Neural progenitor cell (in vitro differentiated cells): ENCODE measurements around the gene CDAN1. TPM values are rescaled to one million over a fixed set of nuclear protein-coding genes. Genes with fewer than 3 reads are reported as not detected.

Source experiments
- DNase-seq: peaks from one replicate; pipeline ENCODE4 v3.0.0-alpha.2; 2016; ENCODE audit warnings: low spot score
- H2AFZ ChIP-seq: fragments of 200-600 bp; sonication (generic); replicated peaks from 2 replicates; pipeline ENCODE4 v1.6.1; 2016; ENCODE audit warnings: antibody characterized with exemption
- H3F3A ChIP-seq: fragments of 200-600 bp; sonication (generic); 2 replicates; pipeline ENCODE4 v1.6.1; 2016; ENCODE audit warnings: antibody characterized with exemption, low read depth
- H3K27ac ChIP-seq: fragments of 200-600 bp; sonication (generic); 2 replicates; pipeline ENCODE4 v1.5.1; 2016; ENCODE audit warnings: mild to moderate bottlenecking
- H3K27me3 ChIP-seq: fragments of 200-600 bp; sonication (generic); 2 replicates; pipeline ENCODE4 v1.6.1; 2016; ENCODE audit warnings: mild to moderate bottlenecking, moderate library complexity
- H3K36me3 ChIP-seq: fragments of 200-600 bp; sonication (generic); 2 replicates; pipeline ENCODE4 v1.5.1; 2016
- H3K4me1 ChIP-seq: fragments of 200-600 bp; sonication (generic); 2 replicates; pipeline ENCODE4 v1.6.1; 2016; ENCODE audit warnings: mixed run types
- H3K4me2 ChIP-seq: fragments of 200-600 bp; sonication (generic); 2 replicates; pipeline ENCODE4 v1.6.1; 2016
- H3K4me3 ChIP-seq: fragments of 200-600 bp; sonication (generic); 2 replicates; pipeline ENCODE4 v1.5.1; 2016
- H3K79me2 ChIP-seq: fragments of 200-600 bp; sonication (generic); 2 replicates; pipeline ENCODE4 v1.6.1; 2016; ENCODE audit warnings: low read depth
- H3K9ac ChIP-seq: fragments of 200-600 bp; sonication (generic); 2 replicates; pipeline ENCODE4 v1.6.1; 2016
- H3K9me3 ChIP-seq: fragments of 200-600 bp; sonication (generic); 2 replicates; pipeline ENCODE4 v1.5.1; 2016; ENCODE audit warnings: low read depth
- H4K20me1 ChIP-seq: fragments of 200-600 bp; sonication (generic); 2 replicates; pipeline ENCODE4 v1.6.1; 2016; ENCODE audit warnings: low read depth
- H3K27ac Mint-ChIP-seq: 3 replicates; pipeline ENCODE4 v1.8.0; 2021; ENCODE audit warnings: mixed read lengths
- H3K27me3 Mint-ChIP-seq: 2 replicates; pipeline ENCODE4 v1.8.0; 2022; ENCODE audit warnings: low read depth, mild to moderate bottlenecking, inconsistent platforms, moderate library complexity, mixed read lengths; ENCODE audit not compliant: insufficient read depth
- H3K36me3 Mint-ChIP-seq: 3 replicates; pipeline ENCODE4 v1.8.0; 2021; ENCODE audit warnings: mixed read lengths
- H3K4me1 Mint-ChIP-seq: 3 replicates; pipeline ENCODE4 v1.8.0; 2021; ENCODE audit warnings: mixed read lengths
- H3K4me3 Mint-ChIP-seq: 3 replicates; pipeline ENCODE4 v1.8.0; 2021; ENCODE audit warnings: mild to moderate bottlenecking, moderate library complexity, mixed read lengths
- H3K9me3 Mint-ChIP-seq: 3 replicates; pipeline ENCODE4 v1.8.0; 2020; ENCODE audit warnings: mixed read lengths
- EZH2 ChIP-seq: fragments of 200-600 bp; sonication (generic); IDR thresholded peaks from 2 replicates; pipeline ENCODE4 v1.6.1; 2017; ENCODE audit warnings: antibody characterized with exemption, mild to moderate bottlenecking, moderate library complexity
- EZH2phosphoT487 ChIP-seq: fragments of 200-600 bp; sonication (generic); IDR thresholded peaks from 2 replicates; pipeline ENCODE4 v1.6.1; 2017; ENCODE audit warnings: antibody characterized with exemption
- total RNA-seq: library from RNA; depleted of rRNA; stranded (reverse); fragments of >200 nt; gene quantifications from 2 replicates; pipeline ENCODE4 v1.2.3, GENCODE V29; 2015; ENCODE audit warnings: low replicate concordance
- TF ChIP-seq, protein P1 (sequence below): fragments of 200-600 bp; sonication (generic); IDR thresholded peaks from 2 replicates; pipeline ENCODE4 v1.5.1; 2017; ENCODE audit warnings: antibody characterized with exemption, mild to moderate bottlenecking

Gene CDAN1
- total RNA-seq, 1 donor from 2014 or later = 20.2 TPM

DNA sequence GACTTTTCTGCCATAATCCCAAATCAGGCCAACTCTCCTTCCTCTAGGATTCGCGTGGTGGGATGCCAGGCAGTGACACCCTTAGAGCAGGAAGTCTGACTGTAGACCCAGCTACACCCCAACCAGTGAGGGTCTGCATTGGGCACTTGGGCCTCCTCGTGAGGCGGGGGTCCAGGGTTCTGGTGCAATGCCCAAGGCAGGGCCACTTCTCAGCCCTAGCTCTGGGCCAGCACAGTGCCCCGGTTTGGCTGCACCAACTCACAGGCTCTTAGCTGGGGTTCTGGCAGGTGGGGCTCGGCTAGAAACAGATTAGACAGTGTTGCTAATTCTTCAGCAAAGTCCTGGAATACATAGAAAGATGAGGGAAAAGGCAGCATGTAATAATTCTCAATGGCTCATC is 12.7 kb downstream of the CDAN1 start:
- Mint-ChIP-seq H3K4me3 (no peak overlapping the region), H3K4me1 (peaks cover 8% of the 10 kb centered on the region), H3K36me3 (peaks cover 27% of the 10 kb centered on the region), H3K27ac (no peak overlapping the region), H3K27me3 (peaks cover 6% of the 10 kb centered on the region), H3K9me3 (no peaks in the 10 kb centered on the region)
- no peak overlapping the region for H3K27ac ChIP-seq
- no peaks in the 10 kb centered on the region for H3K9me3 ChIP-seq
- TF ChIP-seq EZH2phosphoT487 (no peak), EZH2 (no peak)
- TF ChIP-seq, protein P1, sequence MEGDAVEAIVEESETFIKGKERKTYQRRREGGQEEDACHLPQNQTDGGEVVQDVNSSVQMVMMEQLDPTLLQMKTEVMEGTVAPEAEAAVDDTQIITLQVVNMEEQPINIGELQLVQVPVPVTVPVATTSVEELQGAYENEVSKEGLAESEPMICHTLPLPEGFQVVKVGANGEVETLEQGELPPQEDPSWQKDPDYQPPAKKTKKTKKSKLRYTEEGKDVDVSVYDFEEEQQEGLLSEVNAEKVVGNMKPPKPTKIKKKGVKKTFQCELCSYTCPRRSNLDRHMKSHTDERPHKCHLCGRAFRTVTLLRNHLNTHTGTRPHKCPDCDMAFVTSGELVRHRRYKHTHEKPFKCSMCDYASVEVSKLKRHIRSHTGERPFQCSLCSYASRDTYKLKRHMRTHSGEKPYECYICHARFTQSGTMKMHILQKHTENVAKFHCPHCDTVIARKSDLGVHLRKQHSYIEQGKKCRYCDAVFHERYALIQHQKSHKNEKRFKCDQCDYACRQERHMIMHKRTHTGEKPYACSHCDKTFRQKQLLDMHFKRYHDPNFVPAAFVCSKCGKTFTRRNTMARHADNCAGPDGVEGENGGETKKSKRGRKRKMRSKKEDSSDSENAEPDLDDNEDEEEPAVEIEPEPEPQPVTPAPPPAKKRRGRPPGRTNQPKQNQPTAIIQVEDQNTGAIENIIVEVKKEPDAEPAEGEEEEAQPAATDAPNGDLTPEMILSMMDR = no peak
- no peak for DNase-seq
- no peaks in the 10 kb centered on the region for H3K4me1 ChIP-seq
- no peaks in the 10 kb centered on the region for H3K27me3 ChIP-seq
- H2AFZ ChIP-seq = no peak overlapping the region
- no peak overlapping the region for H3K4me3 ChIP-seq
- no peak overlapping the region for H3K4me2 ChIP-seq
- no peaks in the 10 kb centered on the region for H4K20me1 ChIP-seq
- H3F3A ChIP-seq = no peaks in the 10 kb centered on the region
- H3K9ac ChIP-seq = no peak overlapping the region
- no peaks in the 10 kb centered on the region for H3K79me2 ChIP-seq
- H3K36me3 ChIP-seq = no peaks in the 10 kb centered on the region

DNA sequence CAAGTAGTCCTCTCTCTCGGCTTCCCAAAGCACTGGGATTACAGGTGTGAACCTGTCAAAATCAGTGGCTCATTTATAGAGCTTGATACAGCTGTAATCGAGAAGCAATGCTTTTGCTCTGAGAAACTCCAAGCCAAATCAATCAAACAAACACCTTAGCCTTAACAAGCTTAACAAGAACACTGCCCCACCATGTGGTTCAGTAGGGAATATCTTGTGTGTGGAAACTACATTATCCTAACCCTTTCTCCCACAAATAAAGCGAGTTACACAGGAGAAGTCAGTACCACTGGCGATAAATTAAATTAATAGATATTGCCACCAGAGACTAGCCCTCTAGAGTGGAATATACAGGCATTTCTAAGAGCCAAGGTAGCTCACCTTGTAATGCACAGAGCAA is 13.9 kb downstream of the CDAN1 start:
- H3K27me3 ChIP-seq = no peaks in the 10 kb centered on the region
- no peaks in the 10 kb centered on the region for H4K20me1 ChIP-seq
- no peaks in the 10 kb centered on the region for H3F3A ChIP-seq
- no peaks in the 10 kb centered on the region for H3K9me3 ChIP-seq
- no peak overlapping the region for H3K4me3 ChIP-seq
- no peaks in the 10 kb centered on the region for H3K79me2 ChIP-seq
- no peak overlapping the region for H3K4me2 ChIP-seq
- Mint-ChIP-seq H3K9me3 (no peaks in the 10 kb centered on the region), H3K27me3 (peaks cover 6% of the 10 kb centered on the region), H3K4me3 (no peak overlapping the region), H3K27ac (peak overlapping the region; percentile 29), H3K4me1 (peaks cover 8% of the 10 kb centered on the region), H3K36me3 (peaks cover 22% of the 10 kb centered on the region)
- peak; percentile 19 for DNase-seq
- H2AFZ ChIP-seq = no peak overlapping the region
- H3K4me1 ChIP-seq = no peaks in the 10 kb centered on the region
- TF ChIP-seq, protein P1 = peak; percentile 39
- TF ChIP-seq EZH2phosphoT487 = no peak
- no peak overlapping the region for H3K27ac ChIP-seq
- no peaks in the 10 kb centered on the region for H3K36me3 ChIP-seq
- no peak overlapping the region for H3K9ac ChIP-seq

DNA sequence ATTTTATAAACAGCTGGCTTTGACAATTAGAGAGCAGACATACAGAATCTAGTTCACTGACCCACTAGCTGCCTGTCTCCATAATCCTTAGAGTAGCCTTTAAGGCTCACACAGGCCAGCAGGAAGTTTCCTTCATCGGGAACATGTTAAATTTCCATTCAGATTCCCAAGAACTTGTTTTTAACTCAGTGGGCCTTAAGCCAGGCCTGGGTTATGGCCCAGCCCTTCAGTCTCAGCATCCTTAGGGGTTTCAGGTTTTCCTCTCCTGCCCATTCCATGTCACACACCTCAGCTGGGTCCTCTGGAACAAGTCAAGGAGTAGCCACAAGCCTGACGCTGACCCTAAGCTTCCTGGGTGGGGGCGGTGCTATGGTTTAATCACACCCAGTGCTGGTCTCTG is 15.0 kb downstream of the CDAN1 start:
- Histone ChIP-seq H3K27me3 (no peaks in the 10 kb centered on the region), H2AFZ (no peak overlapping the region), H3K4me1 (no peaks in the 10 kb centered on the region), H3K9ac (no peak overlapping the region), H3F3A (no peaks in the 10 kb centered on the region), H3K36me3 (no peaks in the 10 kb centered on the region), H3K79me2 (no peaks in the 10 kb centered on the region), H3K27ac (no peak overlapping the region), H4K20me1 (no peaks in the 10 kb centered on the region), H3K4me3 (no peak overlapping the region), H3K4me2 (no peak overlapping the region), H3K9me3 (no peaks in the 10 kb centered on the region)
- H3K27me3 Mint-ChIP-seq = peaks cover 6% of the 10 kb centered on the region
- peaks cover 8% of the 10 kb centered on the region for H3K4me1 Mint-ChIP-seq
- peaks cover 22% of the 10 kb centered on the region for H3K36me3 Mint-ChIP-seq
- TF ChIP-seq EZH2 (no peak), EZH2phosphoT487 (no peak)
- TF ChIP-seq, protein P1 = no peak
- H3K27ac Mint-ChIP-seq = no peak overlapping the region
- no peaks in the 10 kb centered on the region for H3K9me3 Mint-ChIP-seq
- DNase-seq = no peak
- H3K4me3 Mint-ChIP-seq = no peak overlapping the region

DNA sequence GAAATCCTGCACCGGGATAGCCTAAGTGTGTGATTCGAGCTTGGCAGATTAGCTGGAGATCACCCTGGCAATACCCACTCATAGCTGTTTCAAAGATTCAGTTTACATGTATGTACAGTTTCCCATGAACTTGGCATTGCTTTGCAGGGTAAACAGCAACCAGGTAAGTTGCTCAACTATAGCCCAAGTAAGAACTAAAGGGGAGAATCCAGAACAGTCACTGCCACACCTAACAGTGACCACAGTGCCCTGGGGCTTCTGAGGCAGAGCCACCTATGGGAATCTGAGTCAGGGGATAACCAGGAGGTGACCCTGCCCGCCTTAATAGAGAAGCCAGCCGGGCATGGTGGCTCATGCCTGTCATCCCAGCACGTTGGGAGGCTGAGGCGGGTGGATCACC is 15.9 kb downstream of the CDAN1 start:
- Histone ChIP-seq H3K9me3 (no peaks in the 10 kb centered on the region), H3K4me3 (no peak overlapping the region), H3K27ac (no peak overlapping the region), H3K36me3 (no peaks in the 10 kb centered on the region), H4K20me1 (no peaks in the 10 kb centered on the region), H3K4me1 (no peaks in the 10 kb centered on the region), H3K4me2 (no peak overlapping the region), H2AFZ (no peak overlapping the region), H3K27me3 (no peaks in the 10 kb centered on the region), H3K9ac (no peak overlapping the region), H3K79me2 (no peaks in the 10 kb centered on the region), H3F3A (no peaks in the 10 kb centered on the region)
- Mint-ChIP-seq H3K4me1 (peaks cover 8% of the 10 kb centered on the region), H3K36me3 (peaks cover 19% of the 10 kb centered on the region), H3K4me3 (no peak overlapping the region), H3K27ac (no peak overlapping the region), H3K9me3 (no peaks in the 10 kb centered on the region), H3K27me3 (peaks cover 6% of the 10 kb centered on the region)
- no peak for DNase-seq
- no peak for TF ChIP-seq EZH2
- TF ChIP-seq, protein P1 = no peak
- TF ChIP-seq EZH2phosphoT487 = no peak
